Neural progenitor cell (in vitro differentiated cells): ENCODE results near the gene ADAMTSL1.

ENCODE experiments used
- EZH2 ChIP-seq: fragments of 200-600 bp; sonication (generic); IDR thresholded peaks from 2 replicates; pipeline ENCODE4 v1.6.1; 2017; ENCODE audit warnings: antibody characterized with exemption, mild to moderate bottlenecking, moderate library complexity
- EZH2phosphoT487 ChIP-seq: fragments of 200-600 bp; sonication (generic); IDR thresholded peaks from 2 replicates; pipeline ENCODE4 v1.6.1; 2017; ENCODE audit warnings: antibody characterized with exemption
- TF ChIP-seq, protein P1 (sequence below): fragments of 200-600 bp; sonication (generic); IDR thresholded peaks from 2 replicates; pipeline ENCODE4 v1.5.1; 2017; ENCODE audit warnings: antibody characterized with exemption, mild to moderate bottlenecking

GRCh38 chr9:18638371-18639249 is 164.7 kb downstream of the ADAMTSL1 start:
- TF ChIP-seq, protein P1, sequence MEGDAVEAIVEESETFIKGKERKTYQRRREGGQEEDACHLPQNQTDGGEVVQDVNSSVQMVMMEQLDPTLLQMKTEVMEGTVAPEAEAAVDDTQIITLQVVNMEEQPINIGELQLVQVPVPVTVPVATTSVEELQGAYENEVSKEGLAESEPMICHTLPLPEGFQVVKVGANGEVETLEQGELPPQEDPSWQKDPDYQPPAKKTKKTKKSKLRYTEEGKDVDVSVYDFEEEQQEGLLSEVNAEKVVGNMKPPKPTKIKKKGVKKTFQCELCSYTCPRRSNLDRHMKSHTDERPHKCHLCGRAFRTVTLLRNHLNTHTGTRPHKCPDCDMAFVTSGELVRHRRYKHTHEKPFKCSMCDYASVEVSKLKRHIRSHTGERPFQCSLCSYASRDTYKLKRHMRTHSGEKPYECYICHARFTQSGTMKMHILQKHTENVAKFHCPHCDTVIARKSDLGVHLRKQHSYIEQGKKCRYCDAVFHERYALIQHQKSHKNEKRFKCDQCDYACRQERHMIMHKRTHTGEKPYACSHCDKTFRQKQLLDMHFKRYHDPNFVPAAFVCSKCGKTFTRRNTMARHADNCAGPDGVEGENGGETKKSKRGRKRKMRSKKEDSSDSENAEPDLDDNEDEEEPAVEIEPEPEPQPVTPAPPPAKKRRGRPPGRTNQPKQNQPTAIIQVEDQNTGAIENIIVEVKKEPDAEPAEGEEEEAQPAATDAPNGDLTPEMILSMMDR = no peak
- TF ChIP-seq EZH2phosphoT487 = no peak
- no peak for TF ChIP-seq EZH2
